Astrocyte of the cerebellum (primary cell): Measurements from ENCODE around the gene EFNA2.

Source experiments
- DNase-seq: peaks from one replicate; pipeline ENCODE4 v3.0.0-alpha.2; 2011; ENCODE audit warnings: low read depth
- H3K4me3 ChIP-seq: 2 replicates; pipeline ENCODE4 v1.5.1; 2011; ENCODE audit warnings: mild to moderate bottlenecking, low read depth, low read length, moderate library complexity
- in situ Hi-C: cut with HindIII; loops from 2 replicates; pipeline ENCODE4 v1.10.0; 2017; ENCODE audit warnings: low sequenced_read_pairs
- TF ChIP-seq, protein P1 (sequence below): IDR thresholded peaks from 2 replicates; pipeline ENCODE4 v1.5.1; 2012; ENCODE audit warnings: low read length, low read depth, moderate library complexity, mild to moderate bottlenecking; ENCODE audit errors: missing control alignments

The EFNA2 gene

DNA sequence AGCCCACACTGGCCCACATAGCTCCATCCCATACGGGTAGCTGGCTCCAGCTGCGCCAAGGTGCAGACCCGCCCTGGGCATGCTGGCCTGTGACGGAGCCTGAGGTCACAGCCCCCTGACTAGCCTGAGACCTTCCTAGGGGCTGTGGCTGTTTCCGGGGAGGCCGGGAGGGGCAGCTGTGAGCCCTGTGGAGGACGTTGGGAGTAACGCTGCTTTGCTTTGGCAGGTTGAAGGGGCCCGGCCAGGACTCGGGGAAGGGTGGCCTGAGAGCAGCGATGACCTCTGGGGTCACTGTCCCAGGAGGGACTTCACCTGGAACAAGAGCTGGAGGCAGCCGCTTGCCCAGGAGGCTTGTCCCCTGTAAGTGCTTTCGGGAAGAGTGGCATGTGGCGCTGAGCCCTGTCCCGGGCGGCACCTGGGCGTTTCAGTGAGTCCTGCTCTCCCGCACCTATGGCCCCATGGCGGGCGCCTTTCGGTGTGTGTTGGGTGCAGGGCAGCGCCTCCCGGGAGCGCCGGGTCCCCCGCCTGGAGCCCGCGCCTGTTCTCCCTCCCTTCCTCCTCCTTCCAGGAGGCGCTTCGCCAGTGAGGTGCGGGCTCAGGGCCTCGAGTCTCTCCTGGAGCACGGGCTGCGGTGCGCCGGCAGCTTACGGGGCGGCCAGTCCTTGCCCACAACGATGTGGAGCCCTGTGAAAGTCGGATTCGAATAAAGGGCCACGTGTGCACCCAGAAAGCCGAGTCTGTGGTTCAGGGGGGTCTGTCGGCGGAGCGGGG lies 11.4 kb upstream of the EFNA2 start:
- no peak for DNase-seq
- peak overlapping the region; percentile 62 for H3K4me3 ChIP-seq
- TF ChIP-seq, protein P1, sequence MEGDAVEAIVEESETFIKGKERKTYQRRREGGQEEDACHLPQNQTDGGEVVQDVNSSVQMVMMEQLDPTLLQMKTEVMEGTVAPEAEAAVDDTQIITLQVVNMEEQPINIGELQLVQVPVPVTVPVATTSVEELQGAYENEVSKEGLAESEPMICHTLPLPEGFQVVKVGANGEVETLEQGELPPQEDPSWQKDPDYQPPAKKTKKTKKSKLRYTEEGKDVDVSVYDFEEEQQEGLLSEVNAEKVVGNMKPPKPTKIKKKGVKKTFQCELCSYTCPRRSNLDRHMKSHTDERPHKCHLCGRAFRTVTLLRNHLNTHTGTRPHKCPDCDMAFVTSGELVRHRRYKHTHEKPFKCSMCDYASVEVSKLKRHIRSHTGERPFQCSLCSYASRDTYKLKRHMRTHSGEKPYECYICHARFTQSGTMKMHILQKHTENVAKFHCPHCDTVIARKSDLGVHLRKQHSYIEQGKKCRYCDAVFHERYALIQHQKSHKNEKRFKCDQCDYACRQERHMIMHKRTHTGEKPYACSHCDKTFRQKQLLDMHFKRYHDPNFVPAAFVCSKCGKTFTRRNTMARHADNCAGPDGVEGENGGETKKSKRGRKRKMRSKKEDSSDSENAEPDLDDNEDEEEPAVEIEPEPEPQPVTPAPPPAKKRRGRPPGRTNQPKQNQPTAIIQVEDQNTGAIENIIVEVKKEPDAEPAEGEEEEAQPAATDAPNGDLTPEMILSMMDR, result no peak
- in situ Hi-C loops, result no loop called here

DNA sequence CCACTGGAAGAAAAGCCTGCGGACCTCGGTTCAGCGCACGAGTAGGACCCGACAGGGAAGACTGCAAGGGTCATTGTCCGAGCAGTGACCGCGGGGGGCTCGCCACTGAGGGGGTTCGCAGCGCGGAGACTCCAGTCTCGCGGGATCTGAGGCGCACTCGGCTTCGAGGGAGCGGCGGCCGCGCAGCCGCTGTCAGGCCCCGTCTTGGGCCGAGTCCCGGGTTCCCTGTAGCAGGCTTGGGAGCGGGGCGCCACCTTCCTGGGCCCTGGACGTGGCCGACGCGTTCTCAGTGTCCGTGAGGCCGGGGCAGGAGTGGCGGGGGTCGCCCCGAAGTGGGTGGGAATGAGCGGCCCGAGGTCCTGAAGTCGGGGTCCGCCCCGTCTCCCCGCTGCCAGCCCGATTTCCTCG lies 10.8 kb upstream of the EFNA2 start:
- in situ Hi-C loops, result no loop called here
- TF ChIP-seq, protein P1, result no peak

GRCh38 chr19:1275260-1275975 lies 10.3 kb upstream of the EFNA2 start, which contains the start of gene FAM174C:
Gene FAM174C (plus strand): TSS chr19:1275530. CDS start chr19:1275550, 20 bp downstream.
- TF ChIP-seq, protein P1, result no peak
- in situ Hi-C loops, result no loop called here
- H3K4me3 ChIP-seq, result peak within 1 kb of the TSS; percentile 62
- DNase-seq, result peak; percentile 89

More for the DNA sequence above, 10.8 kb upstream of the EFNA2 start:
- peak overlapping the region; percentile 62 for H3K4me3 ChIP-seq
- no peak for DNase-seq

- peak overlapping the region; percentile 62 for H3K4me3 ChIP-seq
- in situ Hi-C loops, result no loop called here
- no peak for DNase-seq
- TF ChIP-seq, protein P1, result no peak
Observed at GRCh38 chr19:1275976-1276627, 9.6 kb upstream of the EFNA2 start.

DNA sequence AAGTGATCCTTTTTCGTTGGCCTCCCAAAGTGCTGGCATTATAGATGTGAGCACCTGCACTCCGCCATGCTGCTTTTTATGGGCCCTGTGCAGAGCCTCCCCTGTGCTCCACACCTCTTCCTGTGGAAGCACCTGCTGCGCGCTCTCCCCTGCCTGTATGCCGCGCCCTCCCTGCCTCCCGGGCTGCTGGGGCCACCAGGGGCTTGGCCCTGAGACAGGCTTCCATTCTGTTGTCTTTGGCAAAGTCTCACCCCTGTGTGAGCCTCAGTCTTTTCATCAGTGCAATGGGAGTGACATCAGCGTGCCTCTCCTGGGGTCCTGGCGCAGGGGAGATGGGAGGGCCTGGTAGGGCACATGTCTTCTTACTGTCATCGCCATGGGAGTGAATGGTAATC lies 9.0 kb upstream of the EFNA2 start:
- TF ChIP-seq, protein P1, result no peak
- no peak for DNase-seq
- peak overlapping the region; percentile 62 for H3K4me3 ChIP-seq
- in situ Hi-C loops, result no loop called here

- TF ChIP-seq, protein P1, result no peak
- in situ Hi-C loops, result no loop called here
- H3K4me3 ChIP-seq, result no peak overlapping the region
- no peak for DNase-seq
Observed at GRCh38 chr19:1277061-1277460, 8.6 kb upstream of the EFNA2 start.
